T-helper 2 cell treated with Interferon-gamma antibody and Interleukin-4, amounts not matched to agents 5 μg/mL and 100 μg/mL, for 36 hours (primary cell): ENCODE data around the gene BDH1.
"Not testable (repeated sequence)": the region's sequence is repeated elsewhere in the genome, so short reads cannot be mapped to it uniquely, and the experiment has no call there.

Experiments
- DNase-seq: peaks from one replicate; pipeline ENCODE4 v3.0.0; 2021; ENCODE audit warnings: low spot score
- H3K27ac Mint-ChIP-seq: one replicate; pipeline ENCODE4 v1.8.0; 2021; ENCODE audit warnings: mild to moderate bottlenecking, mixed read lengths
- H3K27me3 Mint-ChIP-seq: one replicate; pipeline ENCODE4 v1.8.0; 2021; ENCODE audit warnings: low read depth, mixed read lengths
- H3K36me3 Mint-ChIP-seq: one replicate; pipeline ENCODE4 v1.8.0; 2021; ENCODE audit warnings: low read depth, mixed read lengths
- H3K4me1 Mint-ChIP-seq: one replicate; pipeline ENCODE4 v1.8.0; 2021; ENCODE audit warnings: low read depth, mixed read lengths
- H3K4me3 Mint-ChIP-seq: one replicate; pipeline ENCODE4 v1.8.0; 2022; ENCODE audit warnings: mild to moderate bottlenecking, moderate library complexity, mixed read lengths
- H3K9me3 Mint-ChIP-seq: one replicate; pipeline ENCODE4 v1.8.0; 2021; ENCODE audit warnings: mixed read lengths

BDH1 gene

GRCh38 chr3:197477816-197478215, 78.0 kb downstream of the BDH1 start:
- DNase-seq, H3K4me3 Mint-ChIP-seq, H3K9me3 Mint-ChIP-seq, H3K4me1 Mint-ChIP-seq, H3K27ac Mint-ChIP-seq, H3K36me3 Mint-ChIP-seq: not testable (repeated sequence)
- H3K27me3 Mint-ChIP-seq, result peaks cover 13% of the 10 kb centered on the region

- Mint-ChIP-seq H3K27me3 (peaks cover 11% of the 10 kb centered on the region), H3K4me1 (no peaks in the 10 kb centered on the region), H3K27ac (no peak overlapping the region), H3K36me3 (no peaks in the 10 kb centered on the region), H3K4me3 (no peak overlapping the region), H3K9me3 (no peaks in the 10 kb centered on the region)
- no peak for DNase-seq
Measured at GRCh38 chr3:197475997-197476525, 79.7 kb downstream of the BDH1 start.

GRCh38 chr3:197475514-197475913, 80.3 kb downstream of the BDH1 start:
- peaks cover 11% of the 10 kb centered on the region for H3K27me3 Mint-ChIP-seq

GRCh38 chr3:197472151-197472550, 83.6 kb downstream of the BDH1 start:
- peaks cover 6% of the 10 kb centered on the region for H3K4me1 Mint-ChIP-seq

More at GRCh38 chr3:197475514-197475913, 80.3 kb downstream of the BDH1 start:
- Mint-ChIP-seq H3K9me3 (no peaks in the 10 kb centered on the region), H3K36me3 (no peaks in the 10 kb centered on the region), H3K4me1 (no peaks in the 10 kb centered on the region), H3K4me3 (no peak overlapping the region), H3K27ac (no peak overlapping the region)
- DNase-seq, result no peak

GRCh38 chr3:197471221-197472010, 84.4 kb downstream of the BDH1 start:
- DNase-seq, result no peak
- H3K27ac Mint-ChIP-seq, result no peak overlapping the region
- no peaks in the 10 kb centered on the region for H3K9me3 Mint-ChIP-seq
- peaks cover 26% of the 10 kb centered on the region for H3K27me3 Mint-ChIP-seq
- no peaks in the 10 kb centered on the region for H3K36me3 Mint-ChIP-seq
- peaks cover 6% of the 10 kb centered on the region for H3K4me1 Mint-ChIP-seq
- no peak overlapping the region for H3K4me3 Mint-ChIP-seq

More at GRCh38 chr3:197472151-197472550, 83.6 kb downstream of the BDH1 start:
- H3K36me3 Mint-ChIP-seq, result no peaks in the 10 kb centered on the region
- no peak overlapping the region for H3K4me3 Mint-ChIP-seq
- H3K9me3 Mint-ChIP-seq, result no peaks in the 10 kb centered on the region
- no peak for DNase-seq
- H3K27me3 Mint-ChIP-seq, result peaks cover 23% of the 10 kb centered on the region
- H3K27ac Mint-ChIP-seq, result no peak overlapping the region

- no peaks in the 10 kb centered on the region for H3K36me3 Mint-ChIP-seq
- H3K4me3 Mint-ChIP-seq, result no peak overlapping the region
- DNase-seq, result no peak
- H3K27me3 Mint-ChIP-seq, result peaks cover 30% of the 10 kb centered on the region
- peaks cover 8% of the 10 kb centered on the region for H3K4me1 Mint-ChIP-seq
- H3K9me3 Mint-ChIP-seq, result no peaks in the 10 kb centered on the region
- no peak overlapping the region for H3K27ac Mint-ChIP-seq
Measured at GRCh38 chr3:197468866-197469382, 86.8 kb downstream of the BDH1 start.

- peaks cover 30% of the 10 kb centered on the region for H3K27me3 Mint-ChIP-seq
- DNase-seq, result no peak
- no peaks in the 10 kb centered on the region for H3K9me3 Mint-ChIP-seq
- no peaks in the 10 kb centered on the region for H3K36me3 Mint-ChIP-seq
- H3K4me3 Mint-ChIP-seq, result no peak overlapping the region
- H3K4me1 Mint-ChIP-seq, result peaks cover 8% of the 10 kb centered on the region
- no peak overlapping the region for H3K27ac Mint-ChIP-seq
Measured at GRCh38 chr3:197468167-197468566, 87.6 kb downstream of the BDH1 start.

- H3K36me3 Mint-ChIP-seq, result no peaks in the 10 kb centered on the region
- H3K4me1 Mint-ChIP-seq, result peaks cover 8% of the 10 kb centered on the region
- H3K4me3 Mint-ChIP-seq, result no peak overlapping the region
- no peak overlapping the region for H3K27ac Mint-ChIP-seq
- H3K9me3 Mint-ChIP-seq, result no peaks in the 10 kb centered on the region
- peaks cover 30% of the 10 kb centered on the region for H3K27me3 Mint-ChIP-seq
- no peak for DNase-seq
Measured at GRCh38 chr3:197466586-197467399, 89.0 kb downstream of the BDH1 start.

- Mint-ChIP-seq H3K27ac (no peak overlapping the region), H3K9me3 (no peaks in the 10 kb centered on the region), H3K27me3 (peaks cover 30% of the 10 kb centered on the region), H3K4me3 (no peak overlapping the region), H3K4me1 (peaks cover 8% of the 10 kb centered on the region), H3K36me3 (no peaks in the 10 kb centered on the region)
- DNase-seq, result no peak
Measured at GRCh38 chr3:197465996-197466549, 89.7 kb downstream of the BDH1 start.

- Mint-ChIP-seq H3K27ac (no peak overlapping the region), H3K9me3 (no peaks in the 10 kb centered on the region), H3K27me3 (peaks cover 30% of the 10 kb centered on the region), H3K4me1 (peaks cover 8% of the 10 kb centered on the region), H3K36me3 (no peaks in the 10 kb centered on the region), H3K4me3 (no peak overlapping the region)
- no peak for DNase-seq
Measured at GRCh38 chr3:197465197-197465995, 90.4 kb downstream of the BDH1 start.

GRCh38 chr3:197464794-197465193, 91.0 kb downstream of the BDH1 start:
- no peaks in the 10 kb centered on the region for H3K9me3 Mint-ChIP-seq
- peaks cover 8% of the 10 kb centered on the region for H3K4me1 Mint-ChIP-seq
- no peak for DNase-seq
- H3K4me3 Mint-ChIP-seq, result no peak overlapping the region
- H3K27ac Mint-ChIP-seq, result no peak overlapping the region
- H3K36me3 Mint-ChIP-seq, result no peaks in the 10 kb centered on the region
- peaks cover 27% of the 10 kb centered on the region for H3K27me3 Mint-ChIP-seq

- Mint-ChIP-seq H3K36me3 (no peaks in the 10 kb centered on the region), H3K4me1 (peaks cover 2% of the 10 kb centered on the region), H3K27me3 (peaks cover 15% of the 10 kb centered on the region), H3K27ac (no peak overlapping the region), H3K4me3 (no peak overlapping the region), H3K9me3 (no peaks in the 10 kb centered on the region)
- no peak for DNase-seq
Measured at GRCh38 chr3:197463279-197463678, 92.5 kb downstream of the BDH1 start.

- Mint-ChIP-seq H3K36me3 (no peaks in the 10 kb centered on the region), H3K9me3 (no peaks in the 10 kb centered on the region), H3K27me3 (peaks cover 12% of the 10 kb centered on the region), H3K4me1 (peaks cover 2% of the 10 kb centered on the region), H3K27ac (no peak overlapping the region), H3K4me3 (no peak overlapping the region)
- no peak for DNase-seq
Measured at GRCh38 chr3:197462808-197463207, 93.0 kb downstream of the BDH1 start.
